DMS 273 (cell line): ENCODE results near the gene CEP55.
A peak's percentile ranks its signal among the peaks of the same experiment; 100 is the strongest.

Source experiments
- DNase-seq: peaks from one replicate; lab custom pipeline; 2025; ENCODE audit not compliant: unreplicated experiment; lab: John Stamatoyannopoulos, UW

Gene CEP55

GRCh38 chr10:93559490-93559889 is 63.1 kb downstream of the CEP55 start:
- no peak for DNase-seq

GRCh38 chr10:93560541-93560940 is 64.1 kb downstream of the CEP55 start:
- no peak for DNase-seq

GRCh38 chr10:93565446-93565845 is 69.0 kb downstream of the CEP55 start:
- no peak for DNase-seq

GRCh38 chr10:93566435-93567276 is 70.2 kb downstream of the CEP55 start, which contains the start of gene FFAR4:
Gene FFAR4, plus strand, starts transcription at chr10:93566665. Its CDS starts 56 bp downstream, at chr10:93566721.
- peak; percentile 56 for DNase-seq

GRCh38 chr10:93567277-93568104 is 71.1 kb downstream of the CEP55 start:
- no peak for DNase-seq

GRCh38 chr10:93568105-93568390 is 71.6 kb downstream of the CEP55 start:
- no peak for DNase-seq

- DNase-seq, result no peak
These were observed 74.0 kb downstream of the CEP55 start for GRCh38 chr10:93570383-93570782.

GRCh38 chr10:93572606-93573005 is 76.2 kb downstream of the CEP55 start:
- DNase-seq, result no peak

GRCh38 chr10:93573051-93573909 is 76.9 kb downstream of the CEP55 start:
- DNase-seq, result no peak

GRCh38 chr10:93573924-93574323 is 77.5 kb downstream of the CEP55 start:
- no peak for DNase-seq

- no peak for DNase-seq
These were observed 80.5 kb downstream of the CEP55 start for GRCh38 chr10:93576888-93577287.

- DNase-seq, result no peak
These were observed 81.2 kb downstream of the CEP55 start for GRCh38 chr10:93577565-93577964.
